Fibroblast of skin of scalp (primary cell): Measurements from ENCODE around the gene ARRB2. TPM values are rescaled to one million over a fixed set of nuclear protein-coding genes. Genes with fewer than 3 reads are reported as not detected.
"Not testable (repeated sequence)": the region's sequence is repeated elsewhere in the genome, so short reads cannot be mapped to it uniquely, and the experiment has no call there.

Experiments used
- DNase-seq: peaks from one replicate; pipeline ENCODE4 v3.0.0-alpha.2; 2013
- polyA plus RNA-seq, 2 experiments: library from polyadenylated mRNA; unstranded; fragments of 120-200 nt; gene quantifications; one replicate each; pipeline ENCODE4 v1.2.1, GENCODE V29; 2013; ENCODE audit not compliant: insufficient read length in 2 of 2

The ARRB2 gene
- 13.4 TPM for polyA plus RNA-seq (2013, experiment 1 of 2; ENCODE audit: insufficient read length)
- 12.6 TPM for polyA plus RNA-seq (2013, experiment 2 of 2; ENCODE audit: insufficient read length)

DNA sequence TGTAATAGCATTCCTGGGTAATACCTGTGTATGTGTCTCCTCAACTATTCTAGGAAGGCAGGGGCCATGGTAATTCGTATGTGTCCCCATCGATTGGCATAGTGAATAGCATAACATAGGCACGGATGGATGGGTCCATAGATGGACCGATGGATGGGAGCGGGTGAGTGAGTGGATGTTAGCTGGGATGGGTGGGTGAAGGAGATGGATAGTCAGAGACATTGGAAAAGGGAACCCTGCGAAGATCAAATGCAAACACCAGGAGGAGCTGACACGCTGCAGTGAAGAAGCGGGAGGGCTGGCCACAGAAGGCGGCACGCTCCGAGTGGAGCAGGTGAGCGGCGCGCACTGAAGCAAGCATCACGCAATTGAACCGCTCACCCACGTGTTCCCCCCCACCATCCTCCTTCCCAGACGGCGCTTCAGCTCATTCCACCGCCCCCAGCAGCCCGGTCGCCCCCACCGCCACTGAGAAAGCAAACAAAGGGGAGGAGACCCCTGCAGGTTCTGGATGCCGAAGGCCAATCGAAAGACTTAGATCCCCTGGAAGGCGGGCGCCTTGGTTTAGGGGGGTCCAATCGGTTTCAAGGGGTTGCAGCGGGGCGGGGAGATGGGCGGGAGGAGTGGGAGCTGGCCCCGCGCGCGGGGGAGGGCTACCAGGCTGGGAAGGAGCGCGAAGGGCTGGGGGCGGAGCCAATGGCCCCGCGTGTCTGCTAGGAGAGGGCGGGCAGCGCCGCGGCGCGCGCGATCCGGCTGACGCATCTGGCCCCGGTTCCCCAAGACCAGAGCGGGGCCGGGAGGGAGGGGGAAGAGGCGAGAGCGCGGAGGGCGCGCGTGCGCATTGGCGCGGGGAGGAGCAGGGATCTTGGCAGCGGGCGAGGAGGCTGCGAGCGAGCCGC is at the start of gene ARRB2:
Gene ARRB2 (plus strand): TSS at position 839 of the 899 bp plus-strand sequence. CDS start 90 bp downstream, outside the sequence.
- DNase-seq: peak; percentile 99

DNA sequence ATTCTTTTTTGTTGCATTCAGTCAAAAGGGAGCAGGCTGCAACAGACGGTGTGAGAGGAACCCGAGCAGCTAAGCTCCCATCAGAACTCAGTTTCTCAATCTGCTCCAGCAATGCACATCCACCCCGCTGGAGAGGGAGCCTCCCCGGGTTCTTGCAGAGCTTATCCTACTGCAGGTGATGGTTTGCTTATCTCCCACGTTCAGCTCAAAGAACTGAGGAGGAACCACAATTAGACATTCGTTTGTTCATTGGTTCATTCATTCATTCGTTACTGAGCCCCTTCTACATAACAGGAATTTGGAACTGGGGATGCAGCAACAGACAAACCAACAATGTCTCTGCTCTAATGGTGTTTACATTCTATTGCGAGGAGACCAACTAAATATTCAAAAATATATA is 46.7 kb upstream of the ARRB2 start:
- no peak for DNase-seq

- DNase-seq: no peak
Measured at GRCh38 chr17:4664230-4664629, 46.2 kb upstream of the ARRB2 start.

DNA sequence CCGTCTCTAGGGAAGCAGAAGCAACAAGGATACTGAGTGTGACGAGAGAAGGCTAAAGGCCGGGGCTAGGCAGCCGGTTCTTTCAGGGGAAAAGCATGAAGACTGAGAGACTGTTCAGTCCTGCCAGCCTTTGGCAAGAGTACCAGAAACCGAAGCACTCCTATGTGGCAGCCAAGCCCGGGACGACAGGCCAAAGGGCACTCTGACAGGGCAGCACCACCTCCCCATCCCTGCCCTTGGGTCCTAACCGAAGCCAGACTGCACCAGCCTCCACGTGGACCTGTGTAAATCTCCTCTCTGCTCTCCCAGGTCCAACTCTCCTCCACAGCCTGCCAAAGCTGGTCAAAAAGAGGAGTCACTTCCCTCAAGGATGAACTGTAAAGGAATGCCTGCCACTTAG is 45.4 kb upstream of the ARRB2 start:
- DNase-seq: no peak

- DNase-seq: no peak
Measured at GRCh38 chr17:4666296-4666695, 44.1 kb upstream of the ARRB2 start.

- no peak for DNase-seq
Measured at GRCh38 chr17:4667166-4667565, 43.3 kb upstream of the ARRB2 start.

- no peak for DNase-seq
Measured at GRCh38 chr17:4672055-4672630, 38.3 kb upstream of the ARRB2 start.

GRCh38 chr17:4672751-4673150 is 37.7 kb upstream of the ARRB2 start:
- DNase-seq: no peak

DNA sequence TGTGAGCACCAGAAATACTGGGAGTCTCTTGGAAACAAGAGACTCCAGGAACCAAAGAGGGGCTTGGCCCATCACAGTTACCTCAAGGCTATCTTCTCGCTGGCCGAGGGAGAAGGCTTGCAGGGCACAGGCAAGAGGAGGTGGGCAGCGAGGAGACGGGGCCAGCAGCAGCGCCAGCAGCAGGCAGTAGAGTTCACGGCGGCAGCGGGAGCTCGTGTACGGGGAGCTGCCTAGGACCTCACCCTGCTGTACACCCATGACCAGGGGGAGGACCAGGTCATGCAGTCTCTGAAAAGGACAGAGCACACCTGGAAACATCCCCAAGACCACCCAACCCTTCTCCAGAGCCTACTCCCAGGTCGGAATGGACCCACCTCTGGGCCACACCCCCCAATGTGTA is 37.3 kb upstream of the ARRB2 start:
- DNase-seq: no peak

DNA sequence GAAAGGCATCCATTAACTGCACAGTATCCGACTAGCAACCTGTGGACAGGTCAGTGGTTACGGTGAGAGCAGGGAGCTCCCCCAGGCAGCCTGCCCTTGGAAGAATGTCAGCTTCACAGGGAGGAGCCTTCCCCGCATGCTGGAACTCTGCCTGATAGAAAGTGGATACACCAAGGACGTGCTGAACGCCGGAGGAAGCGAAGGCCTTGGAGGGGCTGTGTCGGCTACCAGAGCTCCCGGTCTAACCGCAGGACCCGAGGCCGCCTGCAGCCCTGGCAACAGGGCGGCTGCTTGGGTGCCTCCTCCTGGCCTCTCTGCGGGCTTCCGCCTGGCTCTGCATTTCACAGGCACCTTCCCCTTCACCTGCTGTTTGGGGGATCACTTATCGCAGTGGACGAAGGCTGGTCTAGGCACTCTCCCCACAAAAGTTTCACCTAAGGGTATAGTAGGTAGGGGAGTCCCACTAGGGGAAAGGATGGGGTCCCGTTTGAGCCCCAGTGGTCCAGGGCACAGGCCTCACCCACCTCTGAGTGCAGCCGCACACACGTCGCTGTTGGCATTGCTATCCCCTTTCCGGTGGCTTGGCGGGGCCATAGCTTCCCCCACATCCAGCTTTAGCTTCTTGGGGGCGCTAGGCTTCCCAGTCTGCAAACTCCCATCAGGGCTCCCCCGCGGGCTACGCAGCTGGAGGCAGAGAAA is 36.3 kb upstream of the ARRB2 start:
- DNase-seq: no peak

DNA sequence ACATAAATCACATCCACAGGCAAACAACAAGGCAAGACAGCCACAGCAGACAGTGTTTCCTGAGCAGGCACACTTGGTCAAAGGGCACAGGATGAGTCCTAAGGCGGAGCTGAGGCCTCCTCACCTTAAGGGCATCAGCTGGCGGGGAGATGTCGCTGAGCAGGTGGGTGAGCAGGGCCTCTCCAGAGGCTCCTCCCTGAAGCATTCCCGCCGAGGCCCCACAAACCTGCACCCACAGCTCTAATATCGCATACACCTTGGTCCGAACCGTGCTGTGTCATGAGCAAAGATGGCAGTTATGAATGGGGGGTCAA is 35.8 kb upstream of the ARRB2 start:
- DNase-seq: no peak

DNA sequence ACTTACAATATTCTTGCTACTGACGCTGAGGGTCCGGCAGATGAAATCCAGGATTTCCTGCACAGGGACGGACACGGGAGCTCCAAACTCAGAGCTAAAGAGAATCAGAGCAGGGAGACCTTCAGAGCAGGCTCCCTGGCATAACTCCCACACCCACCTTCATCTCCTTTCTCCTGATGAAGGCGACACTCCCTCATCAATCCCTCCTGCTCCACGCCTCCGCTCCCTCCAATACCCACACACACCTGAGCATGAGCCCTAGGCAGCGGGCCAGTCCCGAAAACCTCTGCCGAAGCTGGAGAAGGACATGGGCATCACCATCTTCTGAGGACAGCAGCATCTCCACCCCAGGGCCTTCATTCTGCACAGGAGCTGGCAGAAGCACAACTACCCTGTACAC is 34.6 kb upstream of the ARRB2 start:
- DNase-seq: no peak

DNA sequence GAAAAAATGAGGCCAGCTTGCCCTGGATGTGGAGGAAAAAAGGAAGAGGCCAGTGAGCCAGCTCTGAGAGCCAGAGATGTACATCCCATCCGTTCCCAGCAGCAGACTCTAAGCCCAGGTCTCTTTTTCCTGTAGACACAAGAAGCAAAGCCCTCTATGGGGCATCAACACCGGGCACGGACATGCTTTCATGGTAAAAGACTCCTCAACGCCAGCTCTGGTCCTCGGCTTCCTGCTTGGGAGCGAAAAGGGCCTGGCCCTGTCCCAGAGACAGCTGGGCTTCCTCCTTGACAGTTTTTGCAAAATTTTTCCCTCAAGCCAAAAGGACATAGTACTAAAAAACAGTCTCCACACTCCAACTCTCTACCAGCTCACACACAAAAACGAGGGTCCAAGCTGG is 33.6 kb upstream of the ARRB2 start:
- DNase-seq: no peak

DNA sequence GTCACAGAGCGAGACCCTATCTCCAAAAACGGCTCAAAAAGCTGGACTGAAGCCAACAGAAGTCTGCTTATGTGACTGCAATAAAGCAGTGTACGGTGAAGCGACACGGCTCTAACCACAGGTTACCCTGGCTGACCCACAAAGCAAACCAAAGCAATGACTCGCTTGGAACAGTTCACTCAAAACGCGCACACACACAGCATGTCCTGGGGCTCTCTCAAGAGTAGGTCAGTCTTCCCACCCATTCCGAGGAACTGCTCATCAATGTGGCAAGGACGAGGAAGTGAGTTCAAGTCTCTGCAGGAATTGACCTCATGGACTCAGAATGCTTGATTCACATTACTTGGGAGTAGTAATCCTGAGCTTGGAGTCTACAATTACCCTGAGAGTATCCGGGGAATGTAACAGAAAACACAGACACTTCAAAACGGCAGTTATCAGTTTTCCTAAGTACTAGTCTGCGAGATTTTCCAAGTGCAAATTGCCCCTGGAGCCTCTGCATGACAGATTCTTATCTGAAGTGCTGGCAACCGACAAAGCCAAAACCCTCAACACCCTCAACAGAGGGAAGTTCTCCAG is 31.9 kb upstream of the ARRB2 start:
- DNase-seq: peak; percentile 76

DNA sequence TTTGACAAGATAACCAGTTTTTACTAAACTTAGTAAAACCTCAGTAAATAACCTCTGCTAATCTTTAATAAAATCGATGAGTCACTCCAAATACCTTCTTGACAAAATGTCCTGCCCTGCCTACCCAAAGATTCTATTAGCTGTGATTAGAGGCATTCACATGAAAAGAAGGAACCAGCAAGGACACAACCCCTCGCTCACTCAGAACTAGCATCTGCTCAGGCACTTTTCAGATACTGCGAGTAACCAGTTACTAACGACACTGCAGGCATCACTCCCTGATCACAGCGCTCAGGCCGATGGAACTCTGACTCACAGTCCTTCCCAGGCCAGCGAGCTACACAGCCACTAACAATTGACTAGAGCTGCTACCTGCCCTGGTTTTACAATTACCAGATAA is 30.8 kb upstream of the ARRB2 start:
- peak; percentile 22 for DNase-seq

- not testable (repeated sequence) for DNase-seq
Measured at GRCh38 chr17:4683739-4684138, 26.7 kb upstream of the ARRB2 start.

GRCh38 chr17:4689872-4690271 is 20.6 kb upstream of the ARRB2 start:
- DNase-seq: not testable (repeated sequence)

- DNase-seq: no peak
Measured at GRCh38 chr17:4690745-4691144, 19.7 kb upstream of the ARRB2 start.

- DNase-seq: no peak
Measured at GRCh38 chr17:4691686-4692085, 18.7 kb upstream of the ARRB2 start.

GRCh38 chr17:4693416-4693815 is 17.0 kb upstream of the ARRB2 start:
- no peak for DNase-seq

- no peak for DNase-seq
Measured at GRCh38 chr17:4696437-4696805, 14.0 kb upstream of the ARRB2 start.

DNA sequence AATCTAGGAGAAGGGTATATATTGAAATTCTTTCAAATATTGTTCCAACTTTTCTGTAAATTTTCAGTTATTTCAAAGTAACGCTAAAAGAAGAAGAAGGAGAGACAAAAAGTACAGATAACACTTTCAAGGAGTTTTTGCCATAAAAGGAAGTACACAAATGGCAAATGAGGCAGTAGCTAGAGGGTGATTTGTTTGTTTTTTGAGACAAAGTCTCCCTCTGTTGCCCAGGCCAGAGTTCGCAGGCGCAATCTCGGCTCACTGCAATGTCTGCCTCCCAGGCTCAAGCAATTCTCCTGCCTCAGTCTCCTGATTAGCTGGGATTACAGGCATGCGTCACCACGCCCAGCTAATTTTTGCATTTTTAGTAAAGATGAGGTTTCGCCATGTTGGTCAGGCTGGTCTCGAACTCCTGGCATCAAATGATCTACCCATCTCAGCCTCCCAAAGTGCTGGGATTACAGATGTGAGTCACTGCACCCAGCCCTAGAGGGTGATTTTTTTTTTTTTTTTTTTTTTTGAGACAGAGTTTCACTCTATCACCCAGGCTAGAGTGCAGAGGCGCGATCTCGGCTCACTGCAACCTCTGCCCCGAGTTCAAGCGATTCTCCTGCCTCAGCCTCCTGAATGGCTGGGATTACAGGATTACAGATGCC is 10.9 kb upstream of the ARRB2 start:
- DNase-seq: not testable (repeated sequence)

- no peak for DNase-seq
Measured at GRCh38 chr17:4701116-4701515, 9.3 kb upstream of the ARRB2 start.
